Stimulated activated effector memory CD8-positive, alpha-beta T cell treated with anti-CD3 and anti-CD28 coated beads, Interleukin-12 subunit alpha, Interleukin-12 subunit beta, amount 100 ng/mL, for 72 hours (primary cell): ENCODE results near the gene RNF13.
"Not testable (repeated sequence)": the region's sequence is repeated elsewhere in the genome, so short reads cannot be mapped to it uniquely, and the experiment has no call there.

ENCODE experiments used
- ATAC-seq: fragments of 150-1000 bp; cut with Tn5 transposase; 2 replicates; pipeline ENCODE4 v1.10.0; 2021
- DNase-seq, 2 donors: peaks; one replicate each; pipeline ENCODE4 v3.0.0; 2021 to 2022; ENCODE audit warnings: low spot score in 2 of 2
- H3K27ac Mint-ChIP-seq: one replicate; pipeline ENCODE4 v1.8.0; 2022; ENCODE audit warnings: mild to moderate bottlenecking, mixed read lengths
- H3K36me3 Mint-ChIP-seq: one replicate; pipeline ENCODE4 v1.8.0; 2022; ENCODE audit warnings: mild to moderate bottlenecking, mixed read lengths
- H3K4me1 Mint-ChIP-seq: one replicate; pipeline ENCODE4 v1.8.0; 2022; ENCODE audit warnings: mixed read lengths
- H3K4me3 Mint-ChIP-seq: one replicate; pipeline ENCODE4 v1.8.0; 2022; ENCODE audit warnings: mild to moderate bottlenecking, mixed read lengths
- H3K9me3 Mint-ChIP-seq: one replicate; pipeline ENCODE4 v1.8.0; 2022; ENCODE audit warnings: mixed read lengths

Gene RNF13

DNA sequence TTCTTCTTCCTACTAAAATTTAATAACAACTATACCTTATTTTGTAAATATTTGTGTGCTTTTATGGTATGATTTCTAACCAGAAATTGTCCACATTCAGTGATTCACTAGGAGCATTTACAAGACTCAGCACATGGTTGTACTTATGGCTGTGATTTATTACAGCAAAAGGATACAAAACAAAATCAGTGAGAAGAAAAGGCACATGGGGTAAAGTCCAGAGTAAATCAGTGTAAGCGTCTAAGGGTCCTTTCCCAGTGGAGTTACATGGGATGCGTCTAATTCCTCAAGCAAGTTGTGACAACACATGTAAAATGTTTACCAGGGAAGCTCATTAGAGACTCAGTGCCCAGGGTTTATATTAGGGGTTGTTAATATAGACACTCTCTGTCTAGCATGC lies 31.1 kb downstream of the RNF13 start:
- no peaks in the 10 kb centered on the region for H3K9me3 Mint-ChIP-seq
- H3K36me3 Mint-ChIP-seq, result peaks cover 34% of the 10 kb centered on the region
- ATAC-seq, result no peak
- DNase-seq, result no peak
- peaks cover 47% of the 10 kb centered on the region for H3K4me1 Mint-ChIP-seq
- no peak overlapping the region for H3K4me3 Mint-ChIP-seq
- H3K27ac Mint-ChIP-seq, result no peak overlapping the region

DNA sequence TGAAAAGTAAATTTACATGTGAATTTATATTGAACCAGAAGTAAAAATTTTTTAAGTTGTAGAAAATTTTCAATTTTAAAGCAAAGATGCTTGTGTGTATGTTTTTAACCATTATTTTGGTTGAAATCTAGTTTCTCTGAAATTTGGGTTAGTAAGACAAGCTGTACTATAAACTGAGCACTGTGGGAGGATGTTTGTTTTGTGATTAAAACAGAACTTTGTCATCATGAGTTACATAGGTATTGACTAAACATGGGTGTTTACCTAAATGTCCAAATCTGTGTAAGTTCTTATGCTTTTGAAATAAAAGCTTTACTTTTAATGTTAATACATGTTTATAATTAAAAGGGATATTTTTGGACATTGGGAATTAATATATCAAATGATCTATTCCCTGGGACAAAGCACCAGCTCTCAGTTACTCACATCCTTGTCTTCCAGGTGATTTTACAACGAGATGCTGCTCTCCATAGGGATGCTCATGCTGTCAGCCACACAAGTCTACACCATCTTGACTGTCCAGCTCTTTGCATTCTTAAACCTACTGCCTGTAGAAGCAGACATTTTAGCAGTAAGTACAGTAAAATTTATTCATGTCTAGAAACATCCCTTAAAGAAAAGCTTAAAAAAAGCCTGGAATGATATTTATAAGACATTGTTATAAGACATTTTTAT lies 32.7 kb downstream of the RNF13 start:
- Mint-ChIP-seq H3K4me3 (no peak overlapping the region), H3K4me1 (peaks cover 34% of the 10 kb centered on the region), H3K9me3 (no peaks in the 10 kb centered on the region), H3K27ac (no peak overlapping the region), H3K36me3 (peaks cover 50% of the 10 kb centered on the region)
- DNase-seq (no peak), ATAC-seq (no peak)

DNA sequence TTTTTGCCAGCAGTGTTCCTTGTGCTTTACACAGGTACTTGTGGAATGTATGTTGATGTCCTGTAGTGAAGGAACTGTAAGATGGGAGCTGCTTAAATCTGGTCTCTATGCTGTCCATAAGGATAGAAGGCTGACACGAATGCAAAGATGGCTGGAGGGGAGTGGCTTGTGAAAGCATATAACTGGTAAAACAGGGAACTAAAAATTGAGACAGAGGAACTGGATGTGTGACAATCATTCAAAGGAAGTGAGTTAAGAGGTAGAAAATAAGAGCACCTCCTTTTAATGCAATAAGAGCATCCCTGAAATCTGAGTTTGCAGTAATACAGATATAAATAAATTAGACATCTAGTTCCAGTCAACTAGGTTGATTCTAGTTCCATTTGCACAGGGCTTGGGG lies 35.2 kb downstream of the RNF13 start:
- Mint-ChIP-seq H3K4me3 (no peak overlapping the region), H3K36me3 (peaks cover 71% of the 10 kb centered on the region), H3K27ac (peak overlapping the region; percentile 57)

DNA sequence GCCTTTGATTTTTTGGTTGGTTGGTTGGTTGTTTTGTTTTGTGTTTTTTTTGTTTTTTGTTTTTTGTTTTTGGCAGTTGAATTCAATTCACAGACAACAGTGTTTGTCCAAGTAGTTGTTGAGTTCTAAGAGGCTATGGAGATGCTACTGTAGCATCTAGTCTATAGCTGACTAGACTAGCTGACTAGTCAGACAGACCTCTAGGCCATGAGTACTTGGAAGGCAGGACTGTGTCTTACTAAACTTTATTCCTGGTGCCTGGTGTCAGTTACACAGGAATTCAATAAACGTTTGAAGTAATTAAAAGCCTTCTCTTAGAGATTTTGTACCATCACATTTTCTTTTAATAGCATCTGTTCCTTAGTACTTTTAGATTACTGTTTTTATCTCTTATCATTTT lies 35.7 kb downstream of the RNF13 start:
- no peak overlapping the region for H3K4me3 Mint-ChIP-seq
- no peak for DNase-seq
- H3K27ac Mint-ChIP-seq, result peak overlapping the region; percentile 57
- no peaks in the 10 kb centered on the region for H3K9me3 Mint-ChIP-seq
- H3K4me1 Mint-ChIP-seq, result peaks cover 19% of the 10 kb centered on the region
- no peak for ATAC-seq
- H3K36me3 Mint-ChIP-seq, result peaks cover 76% of the 10 kb centered on the region

More for the DNA sequence above, 35.2 kb downstream of the RNF13 start:
- DNase-seq (no peak), ATAC-seq (no peak)
- peaks cover 19% of the 10 kb centered on the region for H3K4me1 Mint-ChIP-seq
- H3K9me3 Mint-ChIP-seq, result no peaks in the 10 kb centered on the region

DNA sequence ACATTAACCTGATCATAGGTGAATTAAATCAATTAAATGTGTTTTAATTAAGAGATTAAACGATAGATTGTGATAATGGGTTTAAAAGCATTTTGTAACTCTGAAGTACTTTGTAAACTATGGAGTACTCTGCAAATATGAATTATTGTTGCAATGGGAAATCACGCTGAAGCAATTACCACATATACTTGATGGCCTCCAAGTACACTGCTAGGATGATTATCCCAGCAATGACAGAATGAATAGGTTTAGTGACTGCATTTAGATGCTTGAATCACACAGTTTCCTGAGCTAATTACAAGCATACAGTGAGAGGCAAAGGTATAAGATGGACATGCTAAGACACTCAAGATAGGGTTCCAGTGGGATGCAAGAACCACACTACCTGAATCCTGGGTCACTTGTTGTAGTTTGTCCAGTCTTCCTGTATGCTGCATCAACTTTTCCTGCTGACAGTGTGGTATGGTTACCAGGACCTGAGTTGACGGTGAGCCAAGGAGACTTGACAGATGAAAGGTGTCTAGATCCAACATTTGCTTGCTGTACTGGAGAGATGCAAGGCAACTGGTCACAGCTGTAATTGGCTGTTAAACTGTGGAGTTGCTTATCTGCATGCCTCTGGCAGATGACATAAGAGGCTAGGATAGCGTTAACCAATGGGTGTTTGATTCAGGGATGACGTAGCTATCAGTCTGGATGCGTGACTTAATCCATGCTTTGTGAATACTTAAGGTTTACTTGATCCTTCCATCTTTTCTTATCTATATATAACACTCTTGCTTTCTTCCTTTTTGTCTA lies 38.0 kb downstream of the RNF13 start:
- H3K27ac Mint-ChIP-seq, result no peak overlapping the region
- ATAC-seq (no peak), DNase-seq (no peak)
- H3K4me1 Mint-ChIP-seq, result peaks cover 19% of the 10 kb centered on the region
- H3K4me3 Mint-ChIP-seq, result no peak overlapping the region
- no peaks in the 10 kb centered on the region for H3K9me3 Mint-ChIP-seq
- peaks cover 92% of the 10 kb centered on the region for H3K36me3 Mint-ChIP-seq

DNA sequence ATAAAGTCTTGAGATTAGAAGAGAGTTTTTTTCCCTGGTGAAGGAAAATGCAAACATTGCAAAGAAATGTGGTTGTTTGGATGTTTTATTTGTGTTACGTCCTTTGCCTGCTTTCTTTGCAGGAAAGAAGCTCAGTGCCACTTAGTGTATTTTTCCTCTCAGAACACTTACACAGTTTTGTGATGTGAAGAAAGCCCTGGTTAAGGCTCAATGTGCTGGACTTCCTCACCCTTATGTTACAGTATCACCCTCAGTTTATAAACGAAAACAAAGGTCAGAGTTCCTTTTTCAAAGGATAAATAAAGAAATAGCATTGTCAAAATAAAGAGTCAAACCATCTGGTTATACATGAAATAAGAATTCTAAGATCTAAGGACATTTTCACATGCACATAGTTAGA lies 45.9 kb downstream of the RNF13 start:
- Mint-ChIP-seq H3K4me3 (no peak overlapping the region), H3K27ac (no peak overlapping the region), H3K36me3 (peaks cover 44% of the 10 kb centered on the region), H3K9me3 (no peaks in the 10 kb centered on the region), H3K4me1 (no peaks in the 10 kb centered on the region)
- no peak for ATAC-seq
- DNase-seq, result no peak

DNA sequence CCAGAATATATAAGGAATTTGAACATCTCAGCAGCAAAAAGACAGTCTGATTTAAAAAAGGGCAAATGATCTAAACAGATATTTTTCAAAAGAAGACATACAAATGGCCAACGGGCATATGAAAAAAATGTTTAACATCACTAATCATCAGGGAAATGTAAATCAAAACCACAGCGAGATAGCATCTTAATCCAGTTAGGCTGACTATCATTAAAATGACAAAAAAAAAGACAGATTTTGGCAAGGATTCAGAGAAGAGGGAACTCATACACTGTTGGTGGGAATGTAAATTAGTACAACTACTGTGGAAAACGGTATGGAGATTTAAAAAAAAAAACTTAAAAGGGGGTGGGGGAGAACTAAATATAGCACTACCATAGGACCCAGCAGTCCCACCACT lies 47.9 kb downstream of the RNF13 start:
- no peak for ATAC-seq
- no peaks in the 10 kb centered on the region for H3K4me1 Mint-ChIP-seq
- no peaks in the 10 kb centered on the region for H3K9me3 Mint-ChIP-seq
- no peak for DNase-seq
- H3K36me3 Mint-ChIP-seq, result peaks cover 28% of the 10 kb centered on the region
- no peak overlapping the region for H3K27ac Mint-ChIP-seq
- H3K4me3 Mint-ChIP-seq, result no peak overlapping the region

DNA sequence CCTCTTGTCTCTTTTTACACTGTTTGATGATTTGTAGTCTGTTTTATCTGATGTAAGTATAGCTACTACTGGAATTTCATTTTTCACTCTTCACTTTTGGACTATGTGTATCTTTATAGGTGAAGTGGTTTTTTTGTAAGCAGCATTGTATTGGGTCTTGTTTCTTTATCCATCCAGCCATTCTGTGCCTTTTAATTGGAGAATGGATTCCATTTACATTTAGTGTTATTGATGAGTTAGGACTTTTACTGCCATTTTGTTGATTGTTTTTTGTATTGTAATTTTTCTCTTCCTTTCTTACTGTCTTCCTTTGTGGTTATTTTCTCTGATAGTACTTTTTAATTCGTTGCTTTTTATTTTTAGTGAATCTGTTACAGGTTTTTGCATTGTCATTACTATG lies 54.5 kb downstream of the RNF13 start:
- no peaks in the 10 kb centered on the region for H3K4me1 Mint-ChIP-seq
- H3K9me3 Mint-ChIP-seq, result peaks cover 18% of the 10 kb centered on the region
- DNase-seq, result no peak
- no peak overlapping the region for H3K27ac Mint-ChIP-seq
- H3K36me3 Mint-ChIP-seq, result peaks cover 26% of the 10 kb centered on the region
- ATAC-seq, result no peak
- no peak overlapping the region for H3K4me3 Mint-ChIP-seq

DNA sequence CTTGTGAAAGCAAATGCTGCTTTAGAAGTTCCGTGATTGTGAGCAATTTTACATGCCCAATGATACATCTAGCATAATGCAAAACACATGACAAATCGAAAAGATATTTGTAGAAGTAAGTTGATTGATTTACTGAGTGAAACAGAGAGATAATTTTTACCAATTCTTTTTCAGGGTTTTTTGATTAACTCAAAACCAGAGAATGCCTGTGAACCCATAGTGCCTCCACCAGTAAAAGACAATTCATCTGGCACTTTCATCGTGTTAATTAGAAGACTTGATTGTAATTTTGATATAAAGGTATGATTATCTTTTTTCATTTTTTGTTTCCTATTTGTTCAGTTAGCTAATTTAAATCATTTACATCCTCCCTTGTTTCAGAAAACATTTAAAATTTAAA lies 58.8 kb downstream of the RNF13 start:
- peaks cover 14% of the 10 kb centered on the region for H3K36me3 Mint-ChIP-seq

DNA sequence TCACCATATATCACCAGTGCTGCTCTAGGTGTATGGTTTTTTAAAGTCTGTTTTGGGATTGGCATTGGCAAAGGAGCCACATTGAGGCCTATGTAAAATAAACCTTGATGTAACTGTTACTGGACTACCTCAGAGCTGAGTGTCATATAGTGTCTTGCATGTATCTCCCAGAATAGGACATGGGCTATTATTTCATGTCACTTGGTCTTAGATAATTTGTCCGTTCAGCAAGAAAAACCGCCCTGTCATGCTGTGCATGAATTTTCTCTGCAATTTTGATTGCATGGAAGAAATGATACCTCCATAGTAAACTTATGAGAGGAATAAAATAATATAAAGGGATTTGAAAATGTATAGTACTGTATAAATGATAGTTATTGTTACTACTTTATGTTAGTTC lies 59.6 kb downstream of the RNF13 start:
- no peak for ATAC-seq
- DNase-seq, result no peak
- no peak overlapping the region for H3K27ac Mint-ChIP-seq
- peaks cover 12% of the 10 kb centered on the region for H3K9me3 Mint-ChIP-seq
- H3K4me1 Mint-ChIP-seq, result no peaks in the 10 kb centered on the region
- peaks cover 14% of the 10 kb centered on the region for H3K36me3 Mint-ChIP-seq
- H3K4me3 Mint-ChIP-seq, result no peak overlapping the region

More for the DNA sequence above, 58.8 kb downstream of the RNF13 start:
- DNase-seq (no peak), ATAC-seq (peak; percentile 69)
- Mint-ChIP-seq H3K4me1 (no peaks in the 10 kb centered on the region), H3K4me3 (no peak overlapping the region), H3K27ac (no peak overlapping the region), H3K9me3 (peaks cover 18% of the 10 kb centered on the region)

DNA sequence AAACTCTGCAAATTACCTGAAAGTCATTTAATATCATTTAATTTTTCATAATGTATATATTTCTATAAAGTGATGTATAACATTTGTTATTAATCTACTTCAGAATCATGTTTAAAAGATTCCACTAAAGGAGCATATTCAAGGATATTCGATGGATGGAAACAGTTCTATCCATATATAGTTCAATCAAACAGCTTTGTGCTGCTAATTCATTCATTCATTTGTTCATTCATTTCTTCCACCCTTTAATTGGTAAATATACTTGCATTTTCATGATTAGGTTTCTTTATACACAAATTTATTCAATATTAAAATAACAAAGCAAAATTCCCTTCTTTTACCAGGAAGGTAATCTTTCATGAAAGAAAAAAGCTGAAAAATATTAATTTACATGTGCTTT lies 64.7 kb downstream of the RNF13 start:
- DNase-seq (no peak), ATAC-seq (no peak)
- Mint-ChIP-seq H3K36me3 (peaks cover under 1% of the 10 kb centered on the region), H3K4me3 (no peak overlapping the region), H3K9me3 (no peaks in the 10 kb centered on the region), H3K4me1 (no peaks in the 10 kb centered on the region), H3K27ac (no peak overlapping the region)

DNA sequence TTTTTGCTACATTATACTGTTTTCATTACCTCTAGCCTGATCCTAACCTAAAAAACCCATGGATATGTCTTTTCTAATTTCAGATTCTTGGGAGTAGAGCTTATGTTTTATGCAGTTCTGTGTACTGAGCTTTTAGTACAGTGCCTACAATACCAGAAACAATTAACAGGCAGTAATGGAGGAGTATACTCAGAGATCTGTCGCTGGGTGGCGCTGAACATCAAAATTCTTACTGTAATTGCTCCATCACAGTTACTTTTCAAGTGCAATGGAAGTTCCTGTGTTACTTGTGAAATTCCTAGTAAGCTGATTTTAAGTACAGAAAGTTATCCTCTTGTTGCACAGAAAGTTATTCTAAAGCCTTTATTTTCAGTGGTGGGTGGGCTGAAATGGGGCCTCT lies 66.9 kb downstream of the RNF13 start:
- no peak for DNase-seq
- ATAC-seq, result no peak
- no peak overlapping the region for H3K4me3 Mint-ChIP-seq
- H3K36me3 Mint-ChIP-seq, result no peaks in the 10 kb centered on the region
- no peak overlapping the region for H3K27ac Mint-ChIP-seq
- peaks cover 5% of the 10 kb centered on the region for H3K9me3 Mint-ChIP-seq
- H3K4me1 Mint-ChIP-seq, result peaks cover 4% of the 10 kb centered on the region

DNA sequence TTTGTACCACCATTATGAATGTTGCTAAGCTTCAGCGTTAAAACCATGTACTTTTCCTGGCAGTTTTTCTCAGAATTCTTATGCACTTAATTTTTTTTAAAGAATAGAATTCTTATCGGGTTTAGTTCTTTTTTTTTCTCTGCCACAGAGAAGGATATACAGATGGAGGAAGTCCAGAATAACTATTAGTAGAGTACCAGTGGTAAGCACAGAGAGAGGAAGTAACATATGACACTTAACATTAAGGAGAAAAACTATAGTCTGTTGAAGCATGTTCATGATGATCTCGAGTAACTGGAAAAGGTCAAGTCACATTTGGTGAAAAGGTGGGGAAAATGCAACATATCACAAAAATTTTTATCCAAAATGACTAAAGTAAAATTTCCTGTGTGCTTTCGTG lies 68.9 kb downstream of the RNF13 start:
- DNase-seq (no peak), ATAC-seq (no peak)
- H3K36me3 Mint-ChIP-seq, result peaks cover 1% of the 10 kb centered on the region
- peaks cover 5% of the 10 kb centered on the region for H3K9me3 Mint-ChIP-seq
- H3K4me3 Mint-ChIP-seq, result no peak overlapping the region
- no peak overlapping the region for H3K27ac Mint-ChIP-seq
- H3K4me1 Mint-ChIP-seq, result peaks cover 20% of the 10 kb centered on the region

DNA sequence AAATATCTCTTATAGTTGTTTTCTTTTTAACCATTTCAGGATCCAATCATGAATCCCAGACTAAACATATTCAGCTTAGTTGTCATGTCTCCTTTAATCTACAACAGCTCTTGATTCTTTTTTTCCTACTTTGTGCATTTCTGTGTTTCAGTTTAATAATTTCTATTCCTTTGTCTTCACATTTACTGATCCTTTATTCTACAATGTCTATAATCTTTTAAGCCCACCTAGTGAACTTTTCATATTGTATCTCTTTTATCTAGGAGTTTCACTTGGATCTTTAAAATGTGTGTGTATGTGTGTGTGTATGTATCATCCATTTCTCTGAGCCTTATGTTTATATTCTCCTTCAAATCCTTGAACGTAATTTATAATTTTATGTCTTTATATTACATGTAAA lies 70.1 kb downstream of the RNF13 start:
- DNase-seq, result no peak
- no peak for ATAC-seq
- Mint-ChIP-seq H3K4me1 (peaks cover 20% of the 10 kb centered on the region), H3K9me3 (peaks cover 5% of the 10 kb centered on the region), H3K4me3 (no peak overlapping the region), H3K36me3 (peaks cover 7% of the 10 kb centered on the region), H3K27ac (no peak overlapping the region)

DNA sequence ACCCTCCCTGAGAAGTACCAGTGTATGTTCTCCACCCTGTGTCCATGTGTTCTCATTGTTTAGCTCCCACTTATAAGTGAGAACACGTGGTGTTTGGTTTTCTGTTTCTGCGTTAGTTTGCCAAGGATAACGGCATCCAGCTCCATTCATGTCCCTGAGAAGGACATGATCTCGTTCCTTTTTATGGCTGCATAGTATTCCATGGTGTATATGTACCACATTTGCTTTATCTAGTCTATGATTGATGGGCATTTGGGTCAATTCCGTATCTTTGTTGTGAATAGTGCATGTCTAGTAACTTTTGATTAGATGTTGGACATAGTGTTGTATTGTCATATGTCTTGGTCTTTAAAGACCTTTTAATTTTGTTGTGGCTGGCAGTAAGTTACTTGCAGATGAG lies 70.8 kb downstream of the RNF13 start:
- H3K27ac Mint-ChIP-seq, H3K36me3 Mint-ChIP-seq: not testable (repeated sequence)

DNA sequence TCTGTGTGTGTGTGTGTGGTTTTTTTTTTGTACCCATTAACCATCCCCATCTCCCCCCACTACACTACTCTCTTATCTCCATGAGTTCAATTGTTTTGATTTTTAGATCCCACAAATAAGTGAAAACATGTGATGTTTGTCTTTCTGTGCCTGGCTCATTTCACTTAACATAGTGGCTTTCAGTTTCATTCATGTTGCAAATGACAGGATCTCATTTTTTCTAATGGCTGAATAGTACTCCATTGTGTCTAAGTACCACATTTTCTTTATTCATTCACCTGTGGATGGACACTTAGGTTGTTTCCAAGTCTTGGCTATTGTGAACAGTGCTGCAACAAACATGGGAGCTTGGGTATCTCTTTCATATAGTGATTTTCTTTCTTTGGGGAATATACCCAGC lies 71.8 kb downstream of the RNF13 start:
- Mint-ChIP-seq H3K4me1 (peaks cover 22% of the 10 kb centered on the region), H3K36me3 (peaks cover 11% of the 10 kb centered on the region)
- H3K9me3 Mint-ChIP-seq, DNase-seq, H3K27ac Mint-ChIP-seq, H3K4me3 Mint-ChIP-seq, ATAC-seq: not testable (repeated sequence)

More for the DNA sequence above, 70.8 kb downstream of the RNF13 start:
- DNase-seq, H3K9me3 Mint-ChIP-seq, H3K4me3 Mint-ChIP-seq, ATAC-seq: not testable (repeated sequence)
- H3K4me1 Mint-ChIP-seq, result peaks cover 20% of the 10 kb centered on the region
